ENCODE data around the gene MYEOV. TPM values are rescaled to one million over a fixed set of nuclear protein-coding genes. Genes with fewer than 3 reads are reported as not detected.
A peak's percentile ranks its signal among the peaks of the same experiment; 100 is the strongest.

Gene MYEOV
- total RNA-seq, 1 donor from 2014 or later: 8.6 TPM

GRCh38 chr11:69298267-69299022 is 4.5 kb downstream of the MYEOV start:
- peak overlapping the region; percentile 1 for H3K4me3 ChIP-seq (ENCODE audit: low read depth, low read length)
- TF ChIP-seq CTCF (conservative IDR thresholded peaks at IDR 0.05; ENCODE audit: low read depth, low read length): no peak
- DNase-seq (ENCODE audit: low read depth): peak; percentile 88

GRCh38 chr11:69299023-69299461 is 5.1 kb downstream of the MYEOV start:
- H3K4me3 ChIP-seq (ENCODE audit: low read depth, low read length): peak overlapping the region; percentile 1
- TF ChIP-seq CTCF (conservative IDR thresholded peaks at IDR 0.05; ENCODE audit: low read depth, low read length): no peak

GRCh38 chr11:69299572-69299971 is 5.6 kb downstream of the MYEOV start:
- no peak for TF ChIP-seq CTCF (conservative IDR thresholded peaks at IDR 0.05; ENCODE audit: low read depth, low read length)
- DNase-seq (ENCODE audit: low read depth): no peak
- no peak overlapping the region for H3K4me3 ChIP-seq (ENCODE audit: low read depth, low read length)

More at GRCh38 chr11:69299023-69299461, 5.1 kb downstream of the MYEOV start:
- no peak for DNase-seq (ENCODE audit: low read depth)

- TF ChIP-seq CTCF (conservative IDR thresholded peaks at IDR 0.05; ENCODE audit: low read depth, low read length): no peak
- no peak overlapping the region for H3K4me3 ChIP-seq (ENCODE audit: low read depth, low read length)
- DNase-seq (ENCODE audit: low read depth): no peak
These were observed 6.4 kb downstream of the MYEOV start for GRCh38 chr11:69300120-69301060.

- no peak for TF ChIP-seq CTCF (conservative IDR thresholded peaks at IDR 0.05; ENCODE audit: low read depth, low read length)
- no peak overlapping the region for H3K4me3 ChIP-seq (ENCODE audit: low read depth, low read length)
- DNase-seq (ENCODE audit: low read depth): no peak
These were observed 7.1 kb downstream of the MYEOV start for GRCh38 chr11:69301081-69301454.

GRCh38 chr11:69301455-69302401 is 7.8 kb downstream of the MYEOV start:
- peak; percentile 52 for DNase-seq (ENCODE audit: low read depth)
- no peak overlapping the region for H3K4me3 ChIP-seq (ENCODE audit: low read depth, low read length)
- no peak for TF ChIP-seq CTCF (conservative IDR thresholded peaks at IDR 0.05; ENCODE audit: low read depth, low read length)
